Stimulated activated CD4-positive, alpha-beta T cell treated with anti-CD3 and anti-CD28 coated beads, Interleukin-12 subunit alpha, Interleukin-12 subunit beta, amount 100 ng/mL, for 48 hours (primary cell): Measurements from ENCODE around the gene RORB.
"Not testable (repeated sequence)": the region's sequence is repeated elsewhere in the genome, so short reads cannot be mapped to it uniquely, and the experiment has no call there.

Experiments
- DNase-seq, 3 donors: peaks; one replicate each; pipeline ENCODE4 v3.0.0-alpha.2; 2020; ENCODE audit warnings: low read depth in 2 of 3, low spot score in 1 of 3

RORB gene

DNA sequence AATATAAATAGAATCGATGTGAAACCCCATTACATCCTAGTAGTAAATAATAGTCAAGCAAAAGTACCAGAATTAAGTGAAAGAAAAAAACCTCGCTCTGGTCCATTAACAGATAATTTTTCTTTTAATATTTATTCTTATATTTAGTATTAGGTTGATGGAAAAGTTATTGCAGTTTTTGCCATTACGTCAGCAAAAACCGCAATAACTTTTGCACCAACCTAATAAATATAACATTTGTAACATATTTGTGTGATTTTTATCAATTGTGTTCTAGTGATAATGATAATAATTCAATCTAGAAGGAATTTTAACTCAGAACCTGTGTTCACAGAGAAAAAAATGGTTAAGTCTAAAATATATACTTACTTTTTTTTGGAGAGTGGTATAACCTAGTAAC is 16.1 kb downstream of the RORB start:
- no peak for DNase-seq

DNA sequence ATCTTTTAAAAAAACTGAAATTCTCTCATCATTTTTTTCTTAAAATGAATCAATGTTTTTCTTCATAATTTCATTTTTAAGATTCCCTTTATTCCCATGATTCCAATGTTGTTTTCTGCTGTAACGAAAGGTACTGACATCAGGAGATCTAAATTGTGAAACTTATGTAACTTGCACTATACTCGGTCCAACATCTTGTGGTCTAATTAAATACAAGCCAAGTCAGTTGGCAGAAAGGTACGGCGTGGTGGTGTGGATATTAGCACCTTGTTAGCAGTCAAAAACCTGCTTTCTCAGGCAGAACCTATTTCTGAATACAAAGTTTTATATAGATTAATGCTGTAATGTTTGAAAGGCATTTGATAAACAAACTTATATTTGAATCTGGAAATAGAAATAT is 20.1 kb downstream of the RORB start:
- no peak for DNase-seq

DNA sequence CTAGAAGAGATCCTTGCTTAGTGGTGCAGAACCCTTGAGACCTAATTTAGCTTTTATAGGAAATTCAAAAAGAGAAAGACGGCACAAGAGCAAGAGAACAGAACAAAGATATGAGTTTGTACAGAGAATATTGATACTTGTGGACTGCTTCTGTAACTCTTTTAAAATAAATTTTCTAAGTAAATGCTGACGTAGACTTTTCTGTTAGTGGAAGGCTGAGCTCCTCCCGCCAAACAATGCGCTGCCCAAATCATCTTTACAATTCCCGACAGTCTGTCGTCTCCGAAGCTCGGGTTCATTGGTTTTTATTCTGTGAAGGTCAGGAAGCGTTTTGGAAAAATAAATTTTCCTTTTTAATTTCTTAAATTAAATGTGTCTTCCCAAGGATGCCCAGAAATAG is 22.3 kb downstream of the RORB start:
- no peak for DNase-seq

DNA sequence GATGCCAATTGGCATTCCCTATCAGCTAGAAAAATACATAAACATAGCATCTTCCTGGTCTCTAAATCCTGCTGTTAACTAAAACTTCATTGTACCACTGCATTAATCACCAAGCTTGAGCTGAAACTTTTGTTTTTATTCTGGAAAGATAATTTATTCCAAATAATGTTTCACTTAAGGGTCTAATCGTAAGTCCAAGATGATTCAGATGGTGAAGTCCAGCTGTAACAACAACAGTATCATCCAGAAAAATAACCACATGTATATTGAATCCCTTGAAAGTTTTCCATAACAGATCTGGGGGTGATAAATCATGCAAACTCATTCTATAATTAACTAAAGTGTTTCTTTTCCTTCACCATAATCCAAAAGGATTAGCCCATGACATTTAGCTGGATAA is 23.9 kb downstream of the RORB start:
- DNase-seq = no peak

DNA sequence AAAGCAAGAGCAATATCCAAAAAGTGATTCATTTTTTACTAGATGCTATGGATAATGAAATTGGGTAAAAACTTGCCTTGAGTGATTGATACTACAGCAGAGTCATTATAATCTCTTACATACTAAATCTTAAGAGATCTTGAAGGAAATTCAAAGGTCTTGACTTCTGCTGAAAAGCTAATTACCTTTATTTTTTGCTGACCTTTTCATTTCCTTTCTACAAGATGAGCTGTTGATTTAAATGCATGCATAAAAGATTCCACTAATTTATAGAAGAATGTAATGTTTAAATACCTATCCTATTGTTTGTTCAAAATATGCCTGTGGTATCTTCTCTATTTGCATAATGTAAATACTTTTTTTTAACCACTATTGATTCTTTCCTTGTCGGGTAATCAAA is 27.2 kb downstream of the RORB start:
- no peak for DNase-seq

DNA sequence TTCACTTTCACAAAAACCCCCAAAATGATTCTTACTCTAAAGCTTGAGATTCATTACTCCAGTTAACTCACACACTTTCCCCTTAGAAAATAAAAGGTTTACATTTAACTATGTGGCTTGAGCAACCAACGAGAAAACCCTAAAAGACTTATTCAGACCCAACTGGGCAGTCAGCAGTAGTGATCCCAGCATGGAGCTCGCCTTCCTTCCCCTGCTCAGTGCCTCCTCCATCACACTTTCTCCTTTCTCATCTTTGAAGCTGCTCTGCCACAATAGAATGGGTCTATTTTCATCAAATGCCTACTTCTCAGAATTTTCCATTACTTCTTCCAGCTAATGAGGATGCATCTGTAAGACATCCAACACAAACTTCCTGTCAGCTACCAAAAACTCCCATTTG is 29.1 kb downstream of the RORB start:
- no peak for DNase-seq

DNA sequence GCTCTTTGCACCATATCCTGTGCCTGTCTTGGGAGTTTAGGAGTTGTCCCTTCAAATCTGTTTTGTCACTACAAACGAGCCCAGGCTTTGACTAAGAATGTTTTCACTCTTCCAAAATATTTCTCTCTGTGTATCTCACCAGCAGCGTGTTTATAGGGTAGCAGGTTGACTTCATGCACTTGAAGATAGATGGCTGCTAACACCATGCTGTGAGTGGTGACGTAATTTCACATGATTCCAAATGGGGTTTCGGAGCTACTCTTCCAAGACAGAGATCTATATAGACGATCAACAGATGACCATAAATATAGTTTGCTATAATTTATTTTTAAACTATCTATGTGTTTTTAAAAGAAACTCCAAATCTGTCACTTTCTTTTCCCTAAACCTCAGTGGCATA is 30.6 kb downstream of the RORB start:
- no peak for DNase-seq

DNA sequence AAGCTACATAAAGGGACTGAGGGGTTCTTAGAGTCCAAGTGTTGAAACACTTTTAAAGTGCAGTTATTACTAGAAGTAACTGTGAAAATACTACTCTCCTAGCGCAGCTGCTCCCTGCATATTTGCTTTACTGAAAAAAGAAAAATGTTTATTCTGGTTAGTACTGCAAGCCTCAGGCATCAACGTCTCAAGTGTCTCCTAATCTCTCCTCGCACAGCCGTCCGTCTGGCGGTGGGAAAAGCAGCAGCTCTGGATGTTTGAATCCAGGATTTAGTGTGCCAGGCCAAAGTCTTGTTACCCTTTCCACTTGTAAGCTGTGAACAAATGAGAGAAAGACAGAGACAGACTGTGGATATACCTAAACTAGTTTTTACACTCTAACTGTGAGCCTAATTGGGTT is 31.1 kb downstream of the RORB start:
- DNase-seq = no peak

DNA sequence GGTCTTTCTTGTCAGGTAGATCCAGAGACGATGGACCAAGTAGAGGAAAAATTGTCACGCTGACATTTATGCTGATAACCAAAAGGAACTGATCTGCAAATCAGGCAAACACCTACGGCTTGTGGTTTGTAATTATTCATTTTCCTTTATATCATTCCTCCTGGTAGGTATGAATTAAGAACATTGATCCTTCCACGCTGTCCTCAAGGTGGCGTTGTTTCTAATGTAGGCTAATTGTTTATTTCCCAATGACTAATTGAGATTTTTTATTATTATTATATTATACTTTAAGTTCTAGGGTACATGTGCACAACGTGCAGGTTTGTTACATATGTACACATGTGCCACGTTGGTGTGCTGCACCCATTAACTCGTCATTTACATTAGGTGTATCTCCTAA is 33.3 kb downstream of the RORB start:
- DNase-seq = not testable (repeated sequence)

DNA sequence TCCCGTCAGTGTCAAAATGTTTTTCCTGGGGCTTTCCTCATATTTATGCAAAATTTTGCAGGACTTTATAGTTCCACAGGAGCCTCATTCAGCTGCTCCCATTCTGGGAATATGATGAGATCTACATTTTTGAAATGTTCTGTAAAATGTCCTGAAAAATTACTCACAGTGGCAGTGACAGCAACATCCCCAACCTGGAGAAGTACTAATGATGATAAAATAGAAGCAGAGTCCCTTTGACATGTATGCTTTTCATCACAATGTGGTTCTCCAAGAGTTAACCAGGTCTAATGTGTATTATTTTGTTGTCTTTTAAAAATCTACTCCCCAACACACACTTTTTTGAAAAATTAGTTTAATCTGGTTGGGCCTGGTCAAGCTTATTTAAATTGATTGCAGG is 36.1 kb downstream of the RORB start:
- DNase-seq = no peak

DNA sequence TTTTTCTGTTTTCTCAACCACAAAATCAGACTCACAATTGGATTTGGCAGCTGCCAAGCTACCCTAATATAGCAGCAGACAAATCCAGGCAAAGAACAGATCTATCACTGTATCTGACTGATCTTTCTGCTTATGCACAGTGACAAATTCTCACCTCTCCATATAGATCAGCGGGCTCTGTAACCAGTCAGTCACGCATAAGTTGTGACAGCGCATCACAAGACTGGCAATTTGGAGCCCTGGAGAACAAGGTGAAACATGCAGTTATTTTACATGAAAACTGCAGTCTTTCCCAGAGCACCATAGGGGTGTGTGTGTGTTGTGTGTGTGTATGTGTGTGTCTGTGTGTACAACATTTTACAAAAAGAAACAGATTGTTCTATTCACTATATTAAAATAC is 37.7 kb downstream of the RORB start:
- DNase-seq = no peak

DNA sequence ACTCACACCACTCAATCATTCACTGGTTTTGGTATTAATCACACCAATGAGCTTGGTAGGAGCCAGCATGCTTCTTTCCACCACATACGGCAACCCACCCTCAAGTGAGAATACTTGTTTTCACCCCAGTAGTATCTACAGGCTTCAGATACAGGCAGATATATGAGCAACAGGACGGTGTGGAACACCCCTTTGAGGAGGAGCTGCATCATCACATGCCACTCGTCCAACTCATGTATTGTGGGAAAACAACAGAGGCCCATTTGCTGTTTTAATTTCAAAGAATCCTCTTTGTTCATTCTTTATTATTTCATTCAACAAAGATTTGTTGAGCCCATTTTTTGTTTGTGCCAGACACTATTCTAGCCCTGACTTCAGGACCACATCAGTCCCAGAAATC is 46.0 kb downstream of the RORB start:
- DNase-seq = no peak

DNA sequence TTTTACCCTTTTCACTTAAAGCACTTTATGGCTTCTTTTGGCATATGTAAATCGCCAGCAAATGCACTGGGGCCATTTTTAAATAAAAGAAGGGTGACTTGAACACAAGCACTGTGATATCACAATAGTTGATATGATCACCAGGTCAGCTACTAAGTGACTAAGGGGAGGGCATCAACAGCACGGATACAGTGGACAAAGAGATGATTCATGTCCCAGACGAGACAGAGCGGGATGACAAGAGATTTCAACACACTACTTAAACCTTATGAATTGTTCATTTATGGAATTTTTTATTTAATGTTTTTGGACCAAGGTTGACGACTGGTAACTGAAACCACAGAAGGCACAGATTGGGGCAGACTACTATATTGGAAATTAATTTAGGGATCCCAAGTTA is 54.1 kb downstream of the RORB start:
- no peak for DNase-seq

DNA sequence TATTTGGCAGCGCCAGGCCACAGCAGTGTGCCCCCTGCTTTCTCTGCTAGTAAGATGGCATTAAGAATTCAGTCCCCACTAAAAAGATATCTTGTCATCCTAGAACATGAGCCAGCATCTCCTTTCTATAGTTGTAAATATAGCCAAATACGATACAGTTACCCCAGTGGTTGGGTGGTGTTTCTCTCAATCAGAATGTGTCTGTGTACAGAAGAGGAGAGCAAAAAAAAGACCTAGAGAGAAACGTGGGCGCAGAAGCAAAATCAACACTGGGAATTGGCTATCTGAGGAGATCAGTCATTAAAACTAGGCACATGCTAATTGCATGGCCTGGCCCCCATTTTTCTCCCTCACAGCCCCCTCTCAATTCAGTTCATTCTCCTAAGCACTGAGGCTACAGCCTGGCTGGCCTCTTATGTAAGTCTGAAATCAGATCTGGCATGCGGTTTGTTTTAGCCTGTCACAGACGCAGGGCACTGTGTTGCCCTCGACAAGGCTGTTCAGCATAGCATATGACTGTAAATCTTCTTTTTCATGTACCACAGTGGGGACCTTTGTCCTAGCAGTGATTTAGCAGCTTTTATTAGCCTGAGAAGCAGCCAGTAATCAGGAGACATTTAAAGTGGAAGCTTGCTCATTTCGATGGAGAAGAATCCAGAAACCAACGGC is 57.8 kb downstream of the RORB start:
- DNase-seq = no peak

DNA sequence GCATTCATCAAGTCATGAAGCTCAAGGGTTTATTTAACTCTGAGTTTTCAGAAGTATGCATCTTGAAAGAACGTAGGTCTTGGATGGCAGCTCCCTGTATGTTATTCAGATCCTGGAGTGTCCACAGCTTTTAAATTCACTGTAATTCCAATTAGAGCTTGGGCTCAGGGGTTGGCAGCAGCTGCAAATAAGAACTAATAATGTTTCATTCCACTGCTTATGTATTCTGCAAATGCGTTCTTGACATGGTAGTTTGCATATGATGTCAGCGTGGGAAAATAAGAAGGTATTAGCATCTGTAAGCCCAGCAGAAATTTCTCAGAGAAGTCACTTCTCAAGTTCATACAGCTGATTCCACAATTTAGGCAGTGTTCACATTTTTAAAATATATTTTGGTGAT is 58.4 kb downstream of the RORB start:
- DNase-seq = no peak

DNA sequence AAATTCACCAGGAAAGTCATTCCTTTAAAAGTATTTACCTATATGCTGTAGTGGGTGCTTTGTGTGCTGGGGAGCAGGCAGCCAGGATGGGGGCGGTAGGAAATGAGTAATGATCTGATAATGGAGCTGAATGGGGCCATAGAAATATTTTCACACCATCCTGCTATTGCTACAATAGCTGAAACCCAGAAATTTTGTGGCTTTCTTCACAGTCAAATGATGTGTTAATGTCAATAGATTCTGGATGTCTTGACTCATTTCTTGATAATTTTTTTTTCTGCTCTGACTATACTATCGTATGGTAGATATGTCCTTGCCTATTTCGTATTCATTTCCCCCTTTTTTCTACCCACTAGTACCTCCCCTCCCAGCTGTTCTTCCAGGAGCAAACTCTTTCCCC is 59.5 kb downstream of the RORB start:
- DNase-seq = peak in 1 of 3 donors; percentile 1

DNA sequence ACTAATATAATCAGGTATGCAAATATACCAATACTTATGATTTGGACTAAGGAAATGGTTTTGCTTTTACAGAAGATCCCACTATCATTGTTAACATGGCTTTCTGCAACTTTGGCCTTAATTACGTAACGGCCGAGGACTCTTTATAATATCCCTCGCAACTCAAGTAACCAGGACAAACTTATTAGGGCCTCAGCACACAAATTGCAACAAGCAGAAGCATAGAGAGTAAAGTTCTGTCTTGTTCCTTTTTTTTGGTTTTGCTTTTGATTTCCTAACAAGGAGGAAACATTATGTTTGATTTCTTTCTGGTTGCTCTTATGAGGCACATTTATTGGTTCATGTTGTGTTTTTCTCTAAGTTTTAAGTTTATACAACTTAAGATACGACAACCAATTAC is 60.4 kb downstream of the RORB start:
- DNase-seq = no peak

DNA sequence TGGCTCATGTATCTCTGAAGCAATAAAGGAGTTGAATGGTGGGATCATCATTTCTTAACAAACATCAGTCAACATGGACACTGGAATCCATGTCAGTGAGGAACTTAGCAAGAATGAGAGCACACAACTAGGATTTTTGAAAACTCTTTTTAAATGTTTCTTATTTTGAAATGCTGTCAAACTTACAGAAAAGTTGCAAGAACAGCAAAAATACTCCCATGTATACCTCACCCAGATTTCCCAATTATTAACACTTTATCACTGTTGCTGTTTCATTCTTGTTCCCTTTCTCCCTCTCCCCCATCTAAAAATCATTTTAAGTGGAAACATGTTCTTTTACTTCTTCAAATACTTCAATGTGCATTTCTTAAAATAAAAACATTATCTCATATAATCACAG is 65.5 kb downstream of the RORB start:
- DNase-seq = no peak

DNA sequence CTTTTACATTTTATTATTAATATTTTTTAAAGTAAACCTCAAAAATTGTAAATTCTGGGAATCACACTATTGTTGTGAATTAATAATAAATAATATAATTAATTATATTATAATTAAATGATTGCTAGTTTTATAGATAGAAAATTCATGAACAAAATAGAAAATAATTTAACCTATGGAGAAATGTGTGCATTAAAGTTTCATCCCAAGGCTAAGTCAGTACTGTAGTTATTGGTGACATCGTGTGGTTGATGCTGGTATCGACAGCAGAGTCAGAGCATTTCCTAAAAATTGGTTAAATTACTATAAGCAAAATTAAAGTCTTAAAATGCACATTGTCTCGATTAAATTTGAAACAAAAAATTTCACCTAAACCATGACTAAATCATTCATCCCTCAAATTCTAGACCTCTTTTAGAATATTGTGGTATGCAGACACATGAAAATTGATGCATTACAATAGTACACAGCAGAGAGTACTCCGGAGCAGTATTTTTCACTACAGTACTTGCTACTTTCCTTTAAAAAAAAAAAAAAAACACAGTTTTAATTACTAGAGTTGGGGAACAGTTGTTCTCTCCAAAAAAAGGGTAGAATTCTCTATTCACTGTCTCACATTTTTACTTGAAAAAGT is 73.9 kb downstream of the RORB start:
- peak in 1 of 3 donors; percentile 19 for DNase-seq

DNA sequence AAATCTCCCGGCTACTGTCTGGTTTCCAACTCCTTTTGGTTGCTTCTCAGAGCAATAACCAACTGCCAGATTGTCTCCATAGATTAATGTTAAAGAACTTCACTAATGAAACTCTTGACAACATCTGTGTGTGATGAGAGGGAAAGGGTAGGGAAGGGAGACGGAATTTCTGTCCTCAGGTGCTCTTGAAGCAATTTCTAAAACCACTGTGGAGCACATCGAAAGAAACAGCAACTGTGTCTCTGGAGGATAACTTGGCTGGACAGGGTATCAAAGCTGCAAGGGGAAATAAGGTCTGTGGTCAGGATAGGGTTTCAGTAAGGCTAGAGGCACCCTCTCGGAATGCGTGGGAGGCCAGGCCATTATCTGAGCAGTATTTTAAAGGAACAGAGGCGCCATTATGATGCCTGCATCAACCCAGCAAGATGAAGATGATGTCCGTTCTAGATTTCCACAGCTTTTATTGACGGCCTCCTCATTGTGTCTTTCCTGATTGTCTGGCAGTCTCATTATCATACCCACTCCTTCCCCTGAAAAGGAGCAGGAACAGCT is 76.6 kb downstream of the RORB start:
- DNase-seq = no peak

DNA sequence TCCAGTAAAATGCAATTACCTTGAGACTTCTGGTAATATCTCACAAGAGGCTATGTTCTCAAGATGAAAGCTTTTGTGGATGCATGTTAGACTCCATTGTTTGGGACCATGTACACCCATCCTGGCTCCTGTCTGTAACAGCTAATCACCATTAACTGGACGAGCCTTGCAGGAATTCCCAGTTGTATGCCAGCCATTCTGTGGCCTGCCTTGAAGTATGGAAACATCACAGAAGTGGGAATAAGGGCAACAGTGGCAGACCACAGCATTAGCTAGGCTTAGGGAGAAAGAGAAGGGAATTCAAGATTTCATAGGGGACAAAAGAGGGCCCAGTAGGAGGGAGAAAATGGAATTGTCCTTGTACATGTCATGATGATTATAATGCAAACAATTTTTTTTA is 79.0 kb downstream of the RORB start:
- DNase-seq = no peak

DNA sequence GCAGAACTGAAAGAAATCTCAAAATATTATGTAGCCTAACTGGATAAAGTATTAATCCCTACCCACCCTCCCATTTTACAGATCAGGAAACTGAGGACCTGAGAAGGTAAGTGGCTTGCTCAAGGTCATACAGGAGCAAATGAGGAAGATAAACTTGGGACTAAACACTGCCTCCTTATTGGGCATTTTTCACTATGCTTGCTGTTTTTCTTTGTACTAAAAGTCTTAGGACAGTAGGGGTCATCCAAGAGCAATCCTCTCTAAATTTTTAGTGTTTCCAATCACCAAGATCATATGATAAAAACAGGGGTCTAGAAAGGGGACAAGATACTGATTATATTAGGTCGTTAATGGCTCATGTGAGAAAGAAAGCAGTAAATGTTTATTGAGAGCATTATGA is 80.8 kb downstream of the RORB start:
- no peak for DNase-seq

DNA sequence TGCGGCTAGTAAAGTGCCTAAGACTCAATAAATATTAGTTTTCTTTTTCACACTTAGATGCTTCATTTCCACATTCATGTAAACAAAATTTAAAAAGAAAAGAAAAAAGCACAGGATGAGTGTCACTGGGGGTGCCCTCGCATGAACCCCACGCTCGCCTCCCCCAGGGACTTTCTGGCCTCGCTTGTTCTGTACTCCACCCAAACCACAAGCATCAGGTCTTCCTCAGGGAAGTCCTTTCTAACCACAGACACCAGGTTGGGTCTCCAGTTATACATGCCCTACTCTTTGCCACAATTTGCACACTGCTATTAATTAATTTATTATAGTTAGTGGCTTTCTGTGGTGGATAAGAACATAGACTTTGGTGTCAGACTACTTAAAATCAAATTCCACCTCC is 92.4 kb downstream of the RORB start:
- DNase-seq = no peak
